Measurements from ENCODE around the gene CCK.

CCK gene

DNA sequence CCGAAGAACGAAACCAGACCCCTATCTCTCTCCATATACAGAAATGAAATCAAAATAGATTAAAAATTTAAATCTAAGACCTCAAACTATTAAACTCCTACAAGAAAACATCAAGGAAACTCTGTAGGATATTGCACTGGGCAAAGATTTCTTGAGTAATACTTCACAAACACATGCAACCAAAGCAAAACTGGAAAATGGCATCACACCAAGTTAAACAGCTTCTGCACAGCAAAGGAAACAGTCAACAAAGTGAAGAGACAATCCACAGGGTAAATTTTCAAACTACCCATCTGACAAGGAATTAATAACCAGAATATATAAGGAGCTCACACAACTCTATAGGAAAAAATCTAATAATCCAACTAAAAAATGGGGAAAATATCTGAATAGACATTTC, 29.4 kb downstream of the CCK start:
- H3K27me3 ChIP-seq (ENCODE audit: control insufficient read depth, insufficient read depth, low read length): no peaks in the 10 kb centered on the region
- no peak overlapping the region for H3K4me2 ChIP-seq (ENCODE audit: low read length)
- TF ChIP-seq, protein P1, sequence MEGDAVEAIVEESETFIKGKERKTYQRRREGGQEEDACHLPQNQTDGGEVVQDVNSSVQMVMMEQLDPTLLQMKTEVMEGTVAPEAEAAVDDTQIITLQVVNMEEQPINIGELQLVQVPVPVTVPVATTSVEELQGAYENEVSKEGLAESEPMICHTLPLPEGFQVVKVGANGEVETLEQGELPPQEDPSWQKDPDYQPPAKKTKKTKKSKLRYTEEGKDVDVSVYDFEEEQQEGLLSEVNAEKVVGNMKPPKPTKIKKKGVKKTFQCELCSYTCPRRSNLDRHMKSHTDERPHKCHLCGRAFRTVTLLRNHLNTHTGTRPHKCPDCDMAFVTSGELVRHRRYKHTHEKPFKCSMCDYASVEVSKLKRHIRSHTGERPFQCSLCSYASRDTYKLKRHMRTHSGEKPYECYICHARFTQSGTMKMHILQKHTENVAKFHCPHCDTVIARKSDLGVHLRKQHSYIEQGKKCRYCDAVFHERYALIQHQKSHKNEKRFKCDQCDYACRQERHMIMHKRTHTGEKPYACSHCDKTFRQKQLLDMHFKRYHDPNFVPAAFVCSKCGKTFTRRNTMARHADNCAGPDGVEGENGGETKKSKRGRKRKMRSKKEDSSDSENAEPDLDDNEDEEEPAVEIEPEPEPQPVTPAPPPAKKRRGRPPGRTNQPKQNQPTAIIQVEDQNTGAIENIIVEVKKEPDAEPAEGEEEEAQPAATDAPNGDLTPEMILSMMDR (IDR thresholded peaks at IDR 0.05): no peak
- H3K4me3 ChIP-seq (ENCODE audit: low read depth, low read length): no peak overlapping the region
- H3K9ac ChIP-seq: no peak overlapping the region
- no peaks in the 10 kb centered on the region for H3K79me2 ChIP-seq
- no peaks in the 10 kb centered on the region for H3K4me1 ChIP-seq
- no peaks in the 10 kb centered on the region for H3K36me3 ChIP-seq (ENCODE audit: control insufficient read depth, insufficient read depth, low read length)
- no peak overlapping the region for H3K27ac ChIP-seq
- no peaks in the 10 kb centered on the region for H3K9me3 ChIP-seq (ENCODE audit: control insufficient read depth, low read length)
- H2AFZ ChIP-seq: no peak overlapping the region

DNA sequence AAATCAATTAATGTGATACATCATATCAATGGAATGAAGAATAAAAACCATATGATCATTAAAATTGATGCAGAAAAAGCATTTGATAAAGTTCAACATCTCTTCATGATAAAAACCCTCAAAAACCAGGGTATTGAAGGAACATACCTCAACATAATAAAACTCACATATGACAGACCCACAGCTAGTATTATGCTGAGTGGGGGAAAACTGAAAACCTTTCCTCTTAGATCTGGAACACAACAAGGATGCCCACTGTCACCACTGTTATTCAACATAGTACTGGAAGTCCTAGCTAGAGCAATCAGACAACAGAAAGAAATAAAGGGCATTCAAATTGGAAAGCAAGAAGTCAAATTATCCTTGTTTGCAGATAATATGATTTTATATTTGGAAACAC, 30.5 kb downstream of the CCK start:
- TF ChIP-seq, protein P1 (IDR thresholded peaks at IDR 0.05): no peak
- Histone ChIP-seq H3K9me3 (ENCODE audit: control insufficient read depth, low read length) (no peaks in the 10 kb centered on the region), H3K9ac (no peak overlapping the region)

DNA sequence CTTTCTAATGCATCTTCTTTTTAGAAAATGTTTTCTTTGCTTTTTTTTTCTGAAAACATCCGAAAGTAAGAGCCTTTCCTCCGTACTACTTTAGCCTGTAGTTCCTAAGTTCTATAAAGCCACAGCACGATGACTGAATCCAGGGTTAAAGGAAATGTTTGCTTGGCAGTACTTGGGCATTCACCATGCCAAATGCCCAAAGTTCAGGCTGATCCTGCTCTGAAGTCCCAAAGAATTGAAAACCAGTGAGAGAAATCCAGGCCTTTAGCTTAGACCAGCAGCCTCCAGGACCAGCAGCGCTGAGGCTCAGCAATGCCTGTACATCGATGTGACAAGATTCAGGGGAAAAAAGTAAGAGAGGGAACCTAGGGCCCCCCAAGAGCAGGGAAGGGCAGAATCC, 35.1 kb downstream of the CCK start:
- Histone ChIP-seq H3K4me3 (ENCODE audit: low read depth, low read length) (no peak overlapping the region), H3K36me3 (ENCODE audit: control insufficient read depth, insufficient read depth, low read length) (no peaks in the 10 kb centered on the region), H3K4me2 (ENCODE audit: low read length) (no peak overlapping the region), H2AFZ (no peak overlapping the region), H3K9ac (no peak overlapping the region), H3K9me3 (ENCODE audit: control insufficient read depth, low read length) (no peaks in the 10 kb centered on the region), H3K4me1 (no peaks in the 10 kb centered on the region), H3K27ac (no peak overlapping the region), H3K27me3 (ENCODE audit: control insufficient read depth, insufficient read depth, low read length) (no peaks in the 10 kb centered on the region), H3K79me2 (no peaks in the 10 kb centered on the region)
- TF ChIP-seq, protein P1 (IDR thresholded peaks at IDR 0.05): no peak

More for the DNA sequence above, 30.5 kb downstream of the CCK start:
- H3K4me1 ChIP-seq: no peaks in the 10 kb centered on the region
- H3K4me2 ChIP-seq (ENCODE audit: low read length): no peak overlapping the region
- H2AFZ ChIP-seq: no peak overlapping the region
- H3K27ac ChIP-seq: no peak overlapping the region
- H3K36me3 ChIP-seq (ENCODE audit: control insufficient read depth, insufficient read depth, low read length): no peaks in the 10 kb centered on the region
- no peaks in the 10 kb centered on the region for H3K79me2 ChIP-seq
- H3K27me3 ChIP-seq (ENCODE audit: control insufficient read depth, insufficient read depth, low read length): no peaks in the 10 kb centered on the region
- no peak overlapping the region for H3K4me3 ChIP-seq (ENCODE audit: low read depth, low read length)

DNA sequence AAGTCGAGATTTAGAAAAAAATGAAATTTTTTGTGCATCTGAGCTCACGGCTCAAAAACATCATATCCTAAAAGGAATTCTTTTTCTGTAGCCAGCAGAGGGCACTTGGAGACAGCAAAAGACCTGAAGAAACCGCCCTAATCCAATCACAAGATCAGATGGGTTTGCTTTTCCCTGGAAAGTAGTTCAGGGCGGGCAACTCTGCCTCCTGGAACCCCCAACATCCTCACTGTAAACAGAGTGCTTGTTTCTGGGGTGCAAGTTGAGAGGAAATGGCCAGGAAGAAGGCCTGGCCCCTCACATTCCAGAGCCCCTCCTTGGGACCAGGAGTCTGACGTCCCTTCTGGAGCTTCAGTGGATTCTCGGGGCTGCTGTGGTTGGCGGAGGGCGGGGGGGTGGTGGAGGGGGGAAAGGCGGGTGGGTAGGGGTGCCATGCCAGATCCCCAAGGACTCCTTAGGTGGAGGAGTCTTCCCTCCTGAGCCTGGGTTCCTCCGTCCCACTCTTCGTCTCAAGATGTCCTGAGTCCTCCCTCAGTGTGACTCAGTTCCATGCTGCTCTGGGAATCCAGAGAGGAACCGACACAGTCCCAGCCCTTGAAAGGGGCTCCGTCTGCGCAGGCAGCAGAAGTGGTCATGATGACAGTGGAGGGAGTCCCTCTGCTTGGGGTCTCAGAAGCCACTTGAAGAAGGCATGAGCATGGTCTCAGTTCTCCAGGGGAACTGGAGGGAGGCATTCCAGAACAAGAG, 35.9 kb downstream of the CCK start:
- Histone ChIP-seq H2AFZ (no peak overlapping the region), H3K9ac (no peak overlapping the region), H3K4me3 (ENCODE audit: low read depth, low read length) (no peak overlapping the region), H3K36me3 (ENCODE audit: control insufficient read depth, insufficient read depth, low read length) (no peaks in the 10 kb centered on the region), H3K4me2 (ENCODE audit: low read length) (no peak overlapping the region), H3K4me1 (no peaks in the 10 kb centered on the region), H3K79me2 (no peaks in the 10 kb centered on the region), H3K27ac (no peak overlapping the region), H3K27me3 (ENCODE audit: control insufficient read depth, insufficient read depth, low read length) (no peaks in the 10 kb centered on the region), H3K9me3 (ENCODE audit: control insufficient read depth, low read length) (no peaks in the 10 kb centered on the region)
- TF ChIP-seq, protein P1 (IDR thresholded peaks at IDR 0.05): peak; percentile 39
